K562 (cell line): ENCODE measurements around the gene GRB14. TPM values are rescaled to one million over a fixed set of nuclear protein-coding genes. Genes with fewer than 3 reads are reported as not detected.

Experiments used
- ATAC-seq: fragments of 200-7000 bp; cut with Tn5 transposase; 3 replicates; pipeline ENCODE4 v1.9.1; 2020; ENCODE audit warnings: moderate library complexity
- BruUV-seq: library from RNA; stranded (reverse); fragments of 400-500 nt; replicated peaks from 2 replicates; lab custom pipeline; 2021; lab: Mats Ljungman, UMichigan
- CTCF ChIA-PET: fragments of 300-600 bp; formaldehyde crosslinking; extraction: SDS; loops from one replicate; lab custom pipeline; 2021; ENCODE audit warnings: low intra/inter-chr PET ratio; lab: Yijun Ruan, JAX
- POLR2A ChIA-PET: fragments of 300-600, 350-650 bp; sonication (Branson Sonifier 250); formaldehyde crosslinking; extraction: SDS; loops from one replicate; lab custom pipeline; 2021; ENCODE audit warnings: antibody characterized with exemption, inconsistent platforms; lab: Yijun Ruan, JAX
- DNase-seq, 4 experiments: peaks; one replicate each; pipeline versions ENCODE4 v3.0.0 to v3.0.0-alpha.2; 2011 to 2018; ENCODE audit warnings: low spot score in 3 of 4, mixed read lengths in 3 of 4; ENCODE audit errors: extremely low read depth in 1 of 4
- FAIRE-seq: peaks from 2 replicates; lab custom pipeline; 2011; peaks lifted over from hg19 to GRCh38; lab: Jason Lieb, UNC
- H2AFZ ChIP-seq: 2 replicates; pipeline ENCODE4 v1.6.0; 2011; ENCODE audit warnings: low read depth, low read length, control low read depth, inconsistent platforms
- H3K27ac ChIP-seq: fragments of 200-600 bp; 3 replicates; pipeline ENCODE4 v1.8.0; 2011; ENCODE audit warnings: low read depth, mild to moderate bottlenecking, control low read depth, inconsistent platforms, low read length, moderate library complexity, mixed read lengths; ENCODE audit errors: extremely low read depth
- H3K27me3 ChIP-seq, 2 experiments: fragments of 300-600 bp in 1 of 2; 2 replicates in 1 of 2; 3 replicates in 1 of 2; pipeline versions ENCODE4 v1.6.0 to v1.8.0; 2011; ENCODE audit warnings: inconsistent platforms in 2 of 2, low read length in 2 of 2, mild to moderate bottlenecking in 1 of 2, mixed read lengths in 1 of 2, moderate library complexity in 1 of 2; ENCODE audit not compliant: control insufficient read depth in 2 of 2, insufficient read depth in 2 of 2
- H3K36me3 ChIP-seq: fragments of 300-600 bp; 3 replicates; pipeline ENCODE4 v1.8.0; 2011; ENCODE audit warnings: mild to moderate bottlenecking, low read length, inconsistent platforms; ENCODE audit not compliant: control insufficient read depth, insufficient read depth
- H3K4me1 ChIP-seq, 2 experiments: fragments of 200-600 bp in 1 of 2; replicated peaks in 1 of 2; 2 replicates in 1 of 2; 3 replicates in 1 of 2; pipeline versions ENCODE4 v1.5.1 to v1.8.0; 2011; ENCODE audit warnings: inconsistent platforms in 2 of 2, low read length in 2 of 2, mild to moderate bottlenecking in 1 of 2, mixed read lengths in 1 of 2, moderate library complexity in 1 of 2; ENCODE audit not compliant: control insufficient read depth in 2 of 2, insufficient read depth in 2 of 2
- H3K4me2 ChIP-seq: 2 replicates; pipeline ENCODE4 v1.6.1; 2011; ENCODE audit warnings: low read length, control low read depth, inconsistent platforms, mixed read lengths; ENCODE audit not compliant: insufficient read depth
- H3K4me3 ChIP-seq: fragments of 200-600 bp; sonication (generic), shearing (Covaris generic); 2 replicates; pipeline ENCODE4 v1.5.1; 2016; ENCODE audit warnings: control low read depth, inconsistent platforms
- H3K79me2 ChIP-seq: fragments of 200-600 bp; 3 replicates; pipeline ENCODE4 v1.8.0; 2011; ENCODE audit warnings: low read length, inconsistent platforms; ENCODE audit not compliant: control insufficient read depth, insufficient read depth
- H3K9ac ChIP-seq, 2 experiments: 2 replicates each; pipeline versions ENCODE4 v1.6.0 to v1.6.1; 2011; ENCODE audit warnings: low read depth in 2 of 2, low read length in 2 of 2, control low read depth in 1 of 2, inconsistent platforms in 1 of 2, mild to moderate bottlenecking in 1 of 2, mixed read lengths in 1 of 2; ENCODE audit not compliant: insufficient read depth in 1 of 2
- H3K9me1 ChIP-seq: one replicate; pipeline ENCODE4 v1.6.0; 2011; ENCODE audit warnings: inconsistent platforms, mild to moderate bottlenecking, low read length, moderate library complexity; ENCODE audit not compliant: control insufficient read depth, insufficient read depth
- H3K9me3 ChIP-seq: replicated peaks from 2 replicates; pipeline ENCODE4 v1.5.1; 2011; ENCODE audit warnings: low read depth, low read length, inconsistent platforms; ENCODE audit not compliant: control insufficient read depth, insufficient read depth
- H4K20me1 ChIP-seq: replicated peaks from 2 replicates; pipeline ENCODE4 v1.6.1; 2011; ENCODE audit warnings: low read length, inconsistent platforms, mixed read lengths; ENCODE audit not compliant: control insufficient read depth, insufficient read depth
- KAT8 ChIP-seq: fragments of 450-650 bp; IDR thresholded peaks from 2 replicates; pipeline ENCODE4 v1.6.1; 2016; ENCODE audit warnings: low read depth, mild to moderate bottlenecking
- SRSF7 ChIP-seq: fragments of 200-400 bp; formaldehyde crosslinking; optimal IDR thresholded peaks from 2 replicates; pipeline ENCODE3; 2017; ENCODE audit warnings: mild to moderate bottlenecking, low read depth, low read length
- WGBS: fragments of 100-300 bp; shearing (Covaris generic); methylation state at CpG from one replicate; pipeline ENCODE4 v1.1.6; 2016; ENCODE audit warnings: low coverage, mixed read lengths; ENCODE audit not compliant: insufficient coverage; ENCODE audit errors: missing lambda C conversion rate; 5-methylcytosine and 5-hydroxymethylcytosine counted together
- in situ Hi-C: fragments of 300-500 bp; cut with MboI; formaldehyde crosslinking; loops from 4 replicates; pipeline ENCODE4 v1.15.0; 2018; ENCODE audit warnings: inconsistent platforms, mixed read lengths
- intact Hi-C: fragments of 100-400 bp; cut with micrococcal nuclease; formaldehyde crosslinking; loops from 2 replicates; pipeline ENCODE4 v1.14.2; 2022
- polyA plus RNA-seq, 8 experiments: library from polyadenylated mRNA; depleted of rRNA in 4 of 8; stranded (reverse) in 5 of 8; unstranded in 3 of 8; fragments of >200 nt; fragmentation: Nextera tagmentation in 2 of 8; fragmentation: Illumina TruSeq in 1 of 8; extraction: Ambion mirVana in 2 of 8; extraction: Trizol in 1 of 8; gene quantifications; 2 replicates each; pipeline versions ENCODE4 v1.2.1 to v1.2.3, GENCODE V29; 2011 to 2014; ENCODE audit warnings: inconsistent platforms in 1 of 8, missing spikeins in 1 of 8
- total RNA-seq, 7 experiments: library from RNA; depleted of rRNA in 6 of 7; stranded (reverse); fragments of >200 nt in 6 of 7; fragmentation: Illumina TruSeq in 2 of 7; extraction: Trizol in 2 of 7; gene quantifications; 2 replicates each; pipeline versions ENCODE4 v1.2.1 to v1.2.3, GENCODE V29; 2011 to 2021; ENCODE audit warnings: low replicate concordance in 1 of 7
- TF ChIP-seq, protein P1 (sequence below), 3 experiments: fragments of 200-800 bp in 1 of 3; sonication (Bioruptor generic) in 1 of 3; sonication (generic) in 1 of 3; formaldehyde crosslinking in 1 of 3; IDR thresholded peaks; 2 replicates each; pipeline versions ENCODE4 v1.6.1 to v1.8.0; 2016 to 2022; ENCODE audit warnings: mild to moderate bottlenecking in 2 of 3, missing compliant biosample characterization in 2 of 3, missing genetic modification characterization in 2 of 3, missing genetic modification reagents in 1 of 3
- TF ChIP-seq, protein P2 (sequence below): fragments of 250-450 bp; sonication (Bioruptor Pico); IDR thresholded peaks from 2 replicates; pipeline ENCODE4 v1.4.0; 2020
- TF ChIP-seq, protein P3 (sequence below): IDR thresholded peaks from 2 replicates; pipeline ENCODE4 v1.6.1; 2014; ENCODE audit warnings: antibody characterized with exemption
- TF ChIP-seq, protein P4 (sequence below): fragments of 450-650 bp; IDR thresholded peaks from 2 replicates; pipeline ENCODE4 v1.6.1; 2016; ENCODE audit warnings: low read depth, mild to moderate bottlenecking, moderate library complexity

The GRB14 gene
- total and polyA plus RNA-seq, 9 of the 15 experiments (the other 6 are each of a cell fraction or from before 2014, with no cell fraction given) = not detected

DNA sequence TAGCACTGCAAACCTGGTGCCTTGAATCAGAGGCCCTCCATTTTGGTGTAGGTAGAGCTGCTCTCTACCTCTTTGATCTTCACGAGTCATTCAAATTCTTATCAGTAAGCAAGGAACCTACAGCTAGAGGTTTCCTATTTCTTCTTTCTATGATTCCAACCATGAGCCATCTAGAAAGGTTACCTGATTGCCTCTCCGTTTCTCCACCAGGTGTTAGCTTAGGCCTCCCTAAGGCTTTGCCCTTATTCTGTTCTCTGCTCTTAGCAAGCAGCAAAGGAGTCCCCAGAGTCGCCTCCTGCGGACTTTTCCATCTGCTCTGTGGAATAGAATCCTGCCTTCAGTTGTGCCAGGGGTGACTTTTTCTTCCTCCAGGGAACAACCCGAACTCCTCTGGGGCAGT lies 173.6 kb downstream of the GRB14 start:
- Histone ChIP-seq H3K9ac (no peak overlapping the region), H3K36me3 (no peaks in the 10 kb centered on the region), H3K4me1 (no peaks in the 10 kb centered on the region), H3K27me3 (no peaks in the 10 kb centered on the region), H4K20me1 (no peaks in the 10 kb centered on the region), H3K79me2 (no peaks in the 10 kb centered on the region), H3K4me2 (no peak overlapping the region), H2AFZ (no peak overlapping the region), H3K9me3 (no peaks in the 10 kb centered on the region), H3K9me1 (no peaks in the 10 kb centered on the region), H3K27ac (no peak overlapping the region), H3K4me3 (no peak overlapping the region)
- 0% methylated on average over 5 of the region's 5 CpGs for WGBS
- ATAC-seq (no peak), DNase-seq (no peak), FAIRE-seq (no peak)
- CTCF ChIA-PET = no interaction called here
- BruUV-seq = no TSS peak
- intact Hi-C loops (no loop called here), in situ Hi-C loops (no loop called here)
- TF ChIP-seq KAT8 (no peak), SRSF7 (no peak)
- TF ChIP-seq, protein P1, sequence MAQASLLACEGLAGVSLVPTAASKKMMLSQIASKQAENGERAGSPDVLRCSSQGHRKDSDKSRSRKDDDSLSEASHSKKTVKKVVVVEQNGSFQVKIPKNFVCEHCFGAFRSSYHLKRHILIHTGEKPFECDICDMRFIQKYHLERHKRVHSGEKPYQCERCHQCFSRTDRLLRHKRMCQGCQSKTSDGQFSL (CRISPR knock-in tag; IDR thresholded peaks at IDR 0.05) = no peak
- TF ChIP-seq, protein P1 (tag; IDR thresholded peaks at IDR 0.05) = no peak
- TF ChIP-seq, protein P2, sequence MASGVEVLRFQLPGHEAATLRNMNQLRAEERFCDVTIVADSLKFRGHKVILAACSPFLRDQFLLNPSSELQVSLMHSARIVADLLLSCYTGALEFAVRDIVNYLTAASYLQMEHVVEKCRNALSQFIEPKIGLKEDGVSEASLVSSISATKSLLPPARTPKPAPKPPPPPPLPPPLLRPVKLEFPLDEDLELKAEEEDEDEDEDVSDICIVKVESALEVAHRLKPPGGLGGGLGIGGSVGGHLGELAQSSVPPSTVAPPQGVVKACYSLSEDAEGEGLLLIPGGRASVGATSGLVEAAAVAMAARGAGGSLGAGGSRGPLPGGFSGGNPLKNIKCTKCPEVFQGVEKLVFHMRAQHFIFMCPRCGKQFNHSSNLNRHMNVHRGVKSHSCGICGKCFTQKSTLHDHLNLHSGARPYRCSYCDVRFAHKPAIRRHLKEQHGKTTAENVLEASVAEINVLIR = no peak
- TF ChIP-seq, protein P3, sequence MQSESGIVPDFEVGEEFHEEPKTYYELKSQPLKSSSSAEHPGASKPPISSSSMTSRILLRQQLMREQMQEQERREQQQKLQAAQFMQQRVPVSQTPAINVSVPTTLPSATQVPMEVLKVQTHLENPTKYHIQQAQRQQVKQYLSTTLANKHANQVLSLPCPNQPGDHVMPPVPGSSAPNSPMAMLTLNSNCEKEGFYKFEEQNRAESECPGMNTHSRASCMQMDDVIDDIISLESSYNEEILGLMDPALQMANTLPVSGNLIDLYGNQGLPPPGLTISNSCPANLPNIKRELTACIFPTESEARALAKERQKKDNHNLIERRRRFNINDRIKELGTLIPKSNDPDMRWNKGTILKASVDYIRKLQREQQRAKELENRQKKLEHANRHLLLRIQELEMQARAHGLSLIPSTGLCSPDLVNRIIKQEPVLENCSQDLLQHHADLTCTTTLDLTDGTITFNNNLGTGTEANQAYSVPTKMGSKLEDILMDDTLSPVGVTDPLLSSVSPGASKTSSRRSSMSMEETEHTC = no peak
- TF ChIP-seq, protein P4, sequence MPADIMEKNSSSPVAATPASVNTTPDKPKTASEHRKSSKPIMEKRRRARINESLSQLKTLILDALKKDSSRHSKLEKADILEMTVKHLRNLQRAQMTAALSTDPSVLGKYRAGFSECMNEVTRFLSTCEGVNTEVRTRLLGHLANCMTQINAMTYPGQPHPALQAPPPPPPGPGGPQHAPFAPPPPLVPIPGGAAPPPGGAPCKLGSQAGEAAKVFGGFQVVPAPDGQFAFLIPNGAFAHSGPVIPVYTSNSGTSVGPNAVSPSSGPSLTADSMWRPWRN = no peak
- POLR2A ChIA-PET = no interaction called here

Other genes with a start within 250 kb of the GRB14 start
- 0.61 and 0.91 TPM in 2 replicates for gene COBLL1, start 220.3 kb upstream of the GRB14 start, total RNA-seq (2014; rRNA removed)
- 0.69 and 1.2 TPM in 2 replicates for gene COBLL1, start 220.3 kb upstream of the GRB14 start, total RNA-seq (2014; rRNA removed; fragmentation: Illumina TruSeq; extraction: Trizol)
- gene COBLL1, start 220.3 kb upstream of the GRB14 start, total RNA-seq (2015; rRNA removed; fragmentation: Illumina TruSeq; extraction: Trizol) = 0.76 and 0.94 TPM in 2 replicates
- 1.2 and 1.3 TPM in 2 replicates for gene COBLL1, start 220.3 kb upstream of the GRB14 start, total RNA-seq (2021)
- gene COBLL1, start 220.3 kb upstream of the GRB14 start, polyA plus RNA-seq (2011; rRNA removed) = 0.07 and 0.40 TPM in 2 replicates
- gene COBLL1, start 220.3 kb upstream of the GRB14 start, polyA plus RNA-seq (2014; fragmentation: Illumina TruSeq; extraction: Trizol) = 0.71 and 1.5 TPM in 2 replicates
- gene COBLL1, start 220.3 kb upstream of the GRB14 start, polyA plus RNA-seq (2014; fragmentation: Nextera tagmentation; extraction: Ambion mirVana) = under 1 TPM; 0.07 to 0.21 TPM
- gene COBLL1, start 220.3 kb upstream of the GRB14 start, polyA plus RNA-seq (2014; rRNA removed) = 0.20 and 1.6 TPM in 2 replicates